ENCODE data around the gene WDFY4.
"Not testable (repeated sequence)": the region's sequence is repeated elsewhere in the genome, so short reads cannot be mapped to it uniquely, and the experiment has no call there.

WDFY4 gene

DNA sequence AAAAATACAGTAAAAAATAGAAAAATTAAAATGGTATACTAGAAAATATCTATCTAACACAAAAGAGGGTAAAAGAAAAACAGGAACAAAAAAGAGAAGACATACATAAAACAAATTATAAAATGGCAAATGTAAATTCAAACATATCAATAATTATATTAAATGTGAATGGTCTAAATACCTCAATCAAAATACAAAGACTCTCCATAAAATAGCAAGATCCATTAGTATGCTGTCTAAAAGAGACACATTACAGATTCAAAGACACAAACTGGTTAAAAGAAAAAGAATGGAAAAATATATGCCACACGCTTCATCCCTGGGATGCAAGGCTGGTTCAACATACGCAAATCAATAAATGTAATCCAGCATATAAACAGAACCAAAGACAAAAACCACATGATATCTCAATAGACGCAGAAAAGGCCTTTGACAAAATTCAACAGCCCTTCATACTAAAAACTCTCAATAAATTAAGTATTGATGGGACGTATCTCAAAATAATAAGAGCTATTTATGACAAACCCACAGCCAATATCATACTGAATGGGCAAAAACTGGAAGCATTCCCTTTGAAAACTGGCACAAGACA lies 43.5 kb upstream of the WDFY4 start:
- H3K4me3 ChIP-seq (ENCODE audit: low read length in 2 of 2); H3K9ac ChIP-seq (ENCODE audit: low read depth in 1 of 2, low read length in 2 of 2); H3K36me3 ChIP-seq (ENCODE audit: control insufficient read depth in 2 of 2, insufficient read depth in 2 of 2, low read length in 2 of 2); H3K27ac ChIP-seq (ENCODE audit: low read depth in 2 of 2, low read length in 2 of 2); H3K4me1 ChIP-seq (ENCODE audit: control insufficient read depth in 2 of 2, insufficient read depth in 2 of 2, low read length in 2 of 2); H3K9me3 ChIP-seq (ENCODE audit: control insufficient read depth in 2 of 2, low read length in 2 of 2); H3K27me3 ChIP-seq (ENCODE audit: control insufficient read depth in 2 of 2, insufficient read depth in 2 of 2, low read length in 2 of 2): not testable (repeated sequence)

DNA sequence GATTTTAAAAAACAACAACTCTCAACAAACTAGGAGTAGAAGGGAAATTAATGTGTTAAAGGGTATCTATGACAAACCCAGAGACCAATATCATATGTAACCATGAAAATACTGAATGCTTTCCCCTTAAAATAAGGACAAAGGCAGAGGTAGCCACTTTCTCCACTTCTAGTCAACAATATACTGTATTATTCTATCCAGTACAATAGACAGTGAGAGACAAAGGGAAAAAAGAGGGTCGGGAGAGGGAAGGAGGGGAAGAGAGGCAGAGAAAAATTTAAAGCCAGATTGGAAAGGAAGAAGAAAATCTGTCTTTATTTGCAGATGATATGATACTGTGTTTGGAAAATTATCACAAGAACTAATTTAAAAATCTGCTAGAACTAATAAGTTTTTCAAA lies 39.1 kb upstream of the WDFY4 start:
- Histone ChIP-seq H3K9ac (ENCODE audit: low read depth in 1 of 2, low read length in 2 of 2) (no peak overlapping the region), H3K27me3 (ENCODE audit: control insufficient read depth in 2 of 2, insufficient read depth in 2 of 2, low read length in 2 of 2) (no peaks in the 10 kb centered on the region), H3K9me3 (ENCODE audit: control insufficient read depth in 2 of 2, low read length in 2 of 2) (peaks cover 0 to 3% of the 10 kb centered on the region in 2 donors), H3K4me1 (ENCODE audit: control insufficient read depth in 2 of 2, insufficient read depth in 2 of 2, low read length in 2 of 2) (no peaks in the 10 kb centered on the region), H3K4me3 (ENCODE audit: low read length in 2 of 2) (no peak overlapping the region), H3K27ac (ENCODE audit: low read depth in 2 of 2, low read length in 2 of 2) (no peak overlapping the region), H3K36me3 (ENCODE audit: control insufficient read depth in 2 of 2, insufficient read depth in 2 of 2, low read length in 2 of 2) (no peaks in the 10 kb centered on the region)

DNA sequence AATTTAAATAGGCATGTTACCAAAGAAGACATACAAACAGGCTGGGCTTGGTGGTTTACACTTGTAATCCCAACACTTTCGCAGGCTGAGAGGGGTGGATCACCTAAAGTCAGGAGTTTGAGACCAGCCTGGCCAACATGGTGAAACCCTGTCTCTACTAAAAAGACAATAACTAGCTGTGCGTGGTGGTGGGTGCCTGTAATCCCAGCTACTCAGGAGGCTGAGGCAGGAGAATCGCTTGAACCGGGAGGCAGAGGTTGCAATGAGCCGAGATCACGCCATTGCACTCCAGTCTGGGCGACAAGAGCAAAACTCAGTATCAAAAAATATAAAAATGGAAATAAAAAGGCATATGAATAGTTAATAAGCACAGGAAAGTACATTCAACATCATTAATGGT lies 37.6 kb upstream of the WDFY4 start:
- H3K27ac ChIP-seq (ENCODE audit: low read depth in 2 of 2, low read length in 2 of 2) = not testable (repeated sequence)

DNA sequence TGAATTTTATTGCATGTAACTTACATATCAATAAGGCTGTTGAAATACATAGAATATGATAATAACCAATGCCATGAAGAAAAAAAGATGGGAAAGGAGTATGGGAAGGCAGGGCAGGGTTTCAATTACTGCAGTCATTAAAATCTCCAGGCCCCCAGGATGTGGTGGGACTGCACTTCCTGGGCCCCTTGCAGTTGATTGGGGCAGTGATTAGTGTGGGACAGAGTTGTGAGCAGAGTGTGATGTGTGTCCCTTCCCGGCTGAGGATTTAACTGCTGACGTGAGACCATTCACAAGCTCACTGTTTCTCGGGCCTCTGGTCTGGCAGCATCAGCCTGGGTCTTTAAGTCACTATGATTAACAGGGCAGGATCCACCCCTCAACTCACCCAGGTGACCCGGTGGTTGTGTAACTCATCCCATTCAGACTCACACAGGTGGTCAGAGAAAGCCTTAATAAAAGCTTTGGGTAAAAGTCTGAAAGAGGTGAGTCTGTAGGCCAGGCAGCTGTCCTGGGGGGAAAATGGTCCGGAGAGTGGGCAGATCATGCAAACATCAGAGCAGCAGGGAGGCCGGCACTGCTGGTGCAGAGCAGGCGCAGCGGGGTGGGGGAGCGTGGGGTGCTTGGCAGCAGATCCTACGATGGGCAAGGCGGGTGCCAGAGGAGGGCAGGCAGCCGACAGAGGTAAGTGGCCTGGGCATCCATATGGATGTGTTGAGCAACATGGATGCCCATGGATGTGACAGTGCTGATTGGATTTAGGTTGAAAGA lies 36.3 kb upstream of the WDFY4 start:
- peaks cover 4% of the 10 kb centered on the region in 2 donors for H3K27me3 ChIP-seq (ENCODE audit: control insufficient read depth in 2 of 2, insufficient read depth in 2 of 2, low read length in 2 of 2)
- no peaks in the 10 kb centered on the region for H3K36me3 ChIP-seq (ENCODE audit: control insufficient read depth in 2 of 2, insufficient read depth in 2 of 2, low read length in 2 of 2)
- H3K27ac ChIP-seq (ENCODE audit: low read depth in 2 of 2, low read length in 2 of 2) = no peak overlapping the region
- H3K4me1 ChIP-seq (ENCODE audit: control insufficient read depth in 2 of 2, insufficient read depth in 2 of 2, low read length in 2 of 2) = no peaks in the 10 kb centered on the region
- H3K9ac ChIP-seq (ENCODE audit: low read depth in 1 of 2, low read length in 2 of 2) = no peak overlapping the region
- no peak overlapping the region for H3K4me3 ChIP-seq (ENCODE audit: low read length in 2 of 2)
- H3K9me3 ChIP-seq (ENCODE audit: control insufficient read depth in 2 of 2, low read length in 2 of 2) = no peaks in the 10 kb centered on the region

More for the DNA sequence above, 37.6 kb upstream of the WDFY4 start:
- not testable (repeated sequence) for H3K4me1 ChIP-seq (ENCODE audit: control insufficient read depth in 2 of 2, insufficient read depth in 2 of 2, low read length in 2 of 2); H3K9ac ChIP-seq (ENCODE audit: low read depth in 1 of 2, low read length in 2 of 2); H3K9me3 ChIP-seq (ENCODE audit: control insufficient read depth in 2 of 2, low read length in 2 of 2); H3K36me3 ChIP-seq (ENCODE audit: control insufficient read depth in 2 of 2, insufficient read depth in 2 of 2, low read length in 2 of 2); H3K4me3 ChIP-seq (ENCODE audit: low read length in 2 of 2); H3K27me3 ChIP-seq (ENCODE audit: control insufficient read depth in 2 of 2, insufficient read depth in 2 of 2, low read length in 2 of 2)

DNA sequence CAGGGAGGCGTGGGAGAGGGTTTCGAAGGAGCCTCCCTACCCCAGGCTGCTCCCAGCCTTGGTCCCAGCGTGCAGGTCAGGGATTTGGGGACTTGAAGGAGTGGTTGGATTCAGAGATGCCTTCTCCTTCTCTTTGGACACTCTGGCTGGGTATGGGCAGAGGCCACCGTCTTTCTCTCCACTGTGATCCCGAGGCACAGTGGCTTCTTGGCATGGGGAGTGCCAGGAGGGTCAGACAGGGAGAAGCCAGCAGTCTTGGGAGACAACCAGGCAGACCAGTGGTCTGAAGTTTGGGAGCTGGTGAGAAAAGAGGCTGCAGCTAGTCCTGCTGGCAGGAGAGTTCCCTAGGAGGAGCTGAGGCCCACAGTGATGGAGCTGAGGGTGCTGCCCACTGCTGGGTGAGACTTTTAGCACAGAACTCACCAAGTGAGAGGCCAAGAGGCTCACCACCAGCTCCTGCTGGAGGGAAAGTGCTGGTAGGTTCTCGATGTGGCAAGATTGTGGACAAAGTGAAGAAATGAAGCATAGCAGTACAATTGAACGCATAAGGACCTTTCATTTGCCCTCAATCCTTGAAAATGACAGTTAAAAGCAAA lies 35.2 kb upstream of the WDFY4 start:
- peaks cover 4 to 10% of the 10 kb centered on the region in 2 donors for H3K27me3 ChIP-seq (ENCODE audit: control insufficient read depth in 2 of 2, insufficient read depth in 2 of 2, low read length in 2 of 2)
- H3K9ac ChIP-seq (ENCODE audit: low read depth in 1 of 2, low read length in 2 of 2) = no peak overlapping the region
- no peaks in the 10 kb centered on the region for H3K4me1 ChIP-seq (ENCODE audit: control insufficient read depth in 2 of 2, insufficient read depth in 2 of 2, low read length in 2 of 2)
- no peak overlapping the region for H3K27ac ChIP-seq (ENCODE audit: low read depth in 2 of 2, low read length in 2 of 2)
- H3K4me3 ChIP-seq (ENCODE audit: low read length in 2 of 2) = no peak overlapping the region
- no peaks in the 10 kb centered on the region for H3K9me3 ChIP-seq (ENCODE audit: control insufficient read depth in 2 of 2, low read length in 2 of 2)
- H3K36me3 ChIP-seq (ENCODE audit: control insufficient read depth in 2 of 2, insufficient read depth in 2 of 2, low read length in 2 of 2) = no peaks in the 10 kb centered on the region

DNA sequence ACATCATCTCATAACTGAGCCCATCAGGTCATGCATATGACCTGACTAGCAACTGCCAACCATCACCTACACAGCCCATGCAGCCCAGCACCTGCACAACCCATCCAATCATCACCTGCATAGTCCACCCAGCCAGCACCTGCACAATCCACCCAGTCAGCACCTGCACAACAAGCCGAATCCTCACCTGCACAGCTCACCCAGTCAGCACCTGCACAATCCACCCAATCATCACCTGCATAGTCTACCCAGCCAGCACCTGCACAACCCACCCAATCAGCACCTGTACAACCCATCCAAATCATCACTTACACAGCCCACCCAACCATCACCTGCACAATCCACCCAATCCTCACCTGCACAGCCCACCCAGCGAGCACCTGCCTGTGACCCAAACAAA lies 33.4 kb upstream of the WDFY4 start:
- no peak overlapping the region for H3K9ac ChIP-seq (ENCODE audit: low read depth in 1 of 2, low read length in 2 of 2)
- H3K36me3 ChIP-seq (ENCODE audit: control insufficient read depth in 2 of 2, insufficient read depth in 2 of 2, low read length in 2 of 2) = no peaks in the 10 kb centered on the region
- H3K4me3 ChIP-seq (ENCODE audit: low read length in 2 of 2) = no peak overlapping the region
- H3K27me3 ChIP-seq (ENCODE audit: control insufficient read depth in 2 of 2, insufficient read depth in 2 of 2, low read length in 2 of 2) = peaks cover 4 to 16% of the 10 kb centered on the region in 2 donors
- peaks cover 4 to 8% of the 10 kb centered on the region in 2 donors for H3K4me1 ChIP-seq (ENCODE audit: control insufficient read depth in 2 of 2, insufficient read depth in 2 of 2, low read length in 2 of 2)
- H3K9me3 ChIP-seq (ENCODE audit: control insufficient read depth in 2 of 2, low read length in 2 of 2) = no peaks in the 10 kb centered on the region
- no peak overlapping the region for H3K27ac ChIP-seq (ENCODE audit: low read depth in 2 of 2, low read length in 2 of 2)

DNA sequence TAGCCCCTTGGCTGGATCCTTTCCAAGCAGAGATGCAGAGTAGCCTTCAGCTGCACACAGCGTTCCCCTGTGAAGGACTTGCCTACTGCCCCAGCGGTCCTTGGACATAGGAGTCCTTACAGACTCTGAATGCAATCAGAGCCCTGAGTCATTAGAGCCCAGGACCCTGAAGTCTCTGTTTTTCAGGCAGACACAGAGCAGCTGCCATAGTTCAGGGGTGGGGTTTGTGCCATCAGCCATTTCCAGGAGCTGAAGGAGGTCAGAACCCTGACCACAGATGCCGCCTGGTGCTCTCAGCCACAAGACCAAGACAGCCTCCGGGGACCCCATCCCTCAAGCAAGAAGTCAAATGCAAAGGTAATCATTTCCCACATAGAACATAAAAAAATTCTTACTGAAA lies 32.8 kb upstream of the WDFY4 start:
- Histone ChIP-seq H3K9ac (ENCODE audit: low read depth in 1 of 2, low read length in 2 of 2) (no peak overlapping the region), H3K27ac (ENCODE audit: low read depth in 2 of 2, low read length in 2 of 2) (no peak overlapping the region), H3K36me3 (ENCODE audit: control insufficient read depth in 2 of 2, insufficient read depth in 2 of 2, low read length in 2 of 2) (no peaks in the 10 kb centered on the region), H3K4me1 (ENCODE audit: control insufficient read depth in 2 of 2, insufficient read depth in 2 of 2, low read length in 2 of 2) (peaks cover 10 to 12% of the 10 kb centered on the region in 2 donors), H3K27me3 (ENCODE audit: control insufficient read depth in 2 of 2, insufficient read depth in 2 of 2, low read length in 2 of 2) (peaks cover 5 to 18% of the 10 kb centered on the region in 2 donors), H3K4me3 (ENCODE audit: low read length in 2 of 2) (no peak overlapping the region), H3K9me3 (ENCODE audit: control insufficient read depth in 2 of 2, low read length in 2 of 2) (no peaks in the 10 kb centered on the region)

DNA sequence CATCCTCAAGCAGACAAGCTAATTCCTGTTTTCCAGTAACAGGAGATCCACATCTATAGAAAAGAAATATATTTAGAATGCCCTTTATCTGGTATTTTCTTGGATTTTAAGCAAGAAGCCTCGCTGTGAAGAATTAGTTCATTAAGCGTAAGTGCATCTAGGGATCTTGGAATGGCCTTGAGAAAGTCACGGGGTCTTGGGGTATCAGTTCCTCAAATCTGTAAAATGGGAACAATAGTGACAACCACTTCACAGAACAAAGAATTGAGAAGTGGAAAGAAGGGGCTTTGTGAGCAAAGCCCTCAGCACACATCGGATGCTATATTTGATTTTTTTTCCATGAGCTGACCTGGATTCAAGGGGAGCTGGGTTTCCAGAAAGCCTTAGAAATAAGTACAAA lies 32.3 kb upstream of the WDFY4 start:
- Histone ChIP-seq H3K4me3 (ENCODE audit: low read length in 2 of 2) (no peak overlapping the region), H3K9ac (ENCODE audit: low read depth in 1 of 2, low read length in 2 of 2) (no peak overlapping the region), H3K36me3 (ENCODE audit: control insufficient read depth in 2 of 2, insufficient read depth in 2 of 2, low read length in 2 of 2) (no peaks in the 10 kb centered on the region), H3K4me1 (ENCODE audit: control insufficient read depth in 2 of 2, insufficient read depth in 2 of 2, low read length in 2 of 2) (peaks cover 10 to 12% of the 10 kb centered on the region in 2 donors), H3K9me3 (ENCODE audit: control insufficient read depth in 2 of 2, low read length in 2 of 2) (no peaks in the 10 kb centered on the region), H3K27ac (ENCODE audit: low read depth in 2 of 2, low read length in 2 of 2) (no peak overlapping the region), H3K27me3 (ENCODE audit: control insufficient read depth in 2 of 2, insufficient read depth in 2 of 2, low read length in 2 of 2) (peaks cover 10 to 20% of the 10 kb centered on the region in 2 donors)

DNA sequence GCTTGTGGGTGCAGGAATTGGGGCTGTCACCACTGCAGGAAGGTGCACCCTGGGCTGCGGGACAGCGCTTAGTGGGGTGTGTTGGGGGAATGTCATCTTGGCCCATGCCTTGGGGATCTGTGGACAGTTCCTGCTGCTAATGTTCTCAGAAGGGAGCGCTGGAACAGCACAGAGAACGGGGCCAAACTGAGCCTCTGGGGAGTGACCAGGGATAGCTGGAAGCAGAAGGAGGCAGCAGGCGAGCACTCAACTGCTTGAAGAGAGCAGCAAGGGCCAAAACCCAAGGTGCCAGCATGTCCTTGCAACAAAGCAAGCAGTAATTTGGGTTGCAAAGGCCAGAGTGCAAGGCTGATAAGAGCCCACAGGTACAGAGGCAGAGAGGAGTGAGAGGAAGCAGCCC lies 31.3 kb upstream of the WDFY4 start:
- no peak overlapping the region for H3K9ac ChIP-seq (ENCODE audit: low read depth in 1 of 2, low read length in 2 of 2)

DNA sequence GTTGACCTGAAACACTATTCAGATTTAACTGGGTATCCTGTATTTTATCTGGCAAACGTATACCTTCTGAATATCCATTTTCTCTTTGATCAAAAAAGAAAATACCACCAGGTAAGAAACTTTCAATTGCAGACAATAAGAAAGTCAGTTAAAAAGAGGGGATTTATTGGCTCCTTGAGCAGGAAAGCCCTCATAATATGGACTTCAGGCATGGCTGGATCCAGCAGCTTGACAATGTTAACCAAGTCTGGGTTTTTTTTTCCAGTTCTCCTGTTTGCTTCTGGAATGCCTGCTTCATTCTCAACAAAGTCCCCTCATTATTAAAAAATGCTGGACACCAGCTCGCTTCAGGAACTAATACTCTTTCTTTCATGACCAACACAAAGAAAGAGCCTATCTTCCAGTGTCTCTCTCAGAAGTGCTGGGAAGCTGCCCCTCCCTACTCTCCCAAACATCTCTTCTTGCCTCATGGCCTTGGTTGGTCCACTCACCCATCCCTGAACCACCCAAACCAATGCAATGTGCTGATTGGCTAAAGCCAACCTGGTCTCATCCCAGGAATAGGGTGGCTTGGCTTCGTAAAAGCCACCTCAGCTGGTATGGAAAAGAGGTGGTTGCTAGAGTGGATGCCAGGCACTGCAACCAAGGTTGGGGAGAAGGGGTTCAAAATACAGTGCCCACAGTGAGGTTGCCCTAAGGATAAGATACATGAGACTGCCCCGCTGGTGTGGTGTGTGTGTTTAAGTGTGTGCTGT lies 30.6 kb upstream of the WDFY4 start:
- H3K27me3 ChIP-seq (ENCODE audit: control insufficient read depth in 2 of 2, insufficient read depth in 2 of 2, low read length in 2 of 2) = peaks cover 12 to 20% of the 10 kb centered on the region in 2 donors
- no peaks in the 10 kb centered on the region for H3K9me3 ChIP-seq (ENCODE audit: control insufficient read depth in 2 of 2, low read length in 2 of 2)
- H3K9ac ChIP-seq (ENCODE audit: low read depth in 1 of 2, low read length in 2 of 2) = no peak overlapping the region
- no peak overlapping the region for H3K4me3 ChIP-seq (ENCODE audit: low read length in 2 of 2)
- no peaks in the 10 kb centered on the region for H3K36me3 ChIP-seq (ENCODE audit: control insufficient read depth in 2 of 2, insufficient read depth in 2 of 2, low read length in 2 of 2)
- H3K27ac ChIP-seq (ENCODE audit: low read depth in 2 of 2, low read length in 2 of 2) = no peak overlapping the region
- peaks cover 10 to 12% of the 10 kb centered on the region in 2 donors for H3K4me1 ChIP-seq (ENCODE audit: control insufficient read depth in 2 of 2, insufficient read depth in 2 of 2, low read length in 2 of 2)

More for the DNA sequence above, 31.3 kb upstream of the WDFY4 start:
- Histone ChIP-seq H3K27ac (ENCODE audit: low read depth in 2 of 2, low read length in 2 of 2) (no peak overlapping the region), H3K9me3 (ENCODE audit: control insufficient read depth in 2 of 2, low read length in 2 of 2) (no peaks in the 10 kb centered on the region), H3K27me3 (ENCODE audit: control insufficient read depth in 2 of 2, insufficient read depth in 2 of 2, low read length in 2 of 2) (peaks cover 12 to 20% of the 10 kb centered on the region in 2 donors), H3K36me3 (ENCODE audit: control insufficient read depth in 2 of 2, insufficient read depth in 2 of 2, low read length in 2 of 2) (no peaks in the 10 kb centered on the region), H3K4me1 (ENCODE audit: control insufficient read depth in 2 of 2, insufficient read depth in 2 of 2, low read length in 2 of 2) (peaks cover 10 to 12% of the 10 kb centered on the region in 2 donors), H3K4me3 (ENCODE audit: low read length in 2 of 2) (no peak overlapping the region)
